AG10803 (cell line): Measurements from ENCODE around the gene ATL2.

Experiments
- DNase-seq: peaks from one replicate; pipeline ENCODE4 v3.0.0; 2010; ENCODE audit warnings: low read depth
- H3K4me3 ChIP-seq: 2 replicates; pipeline ENCODE4 v1.5.1; 2011; ENCODE audit warnings: mild to moderate bottlenecking, low read length, control low read depth
- TF ChIP-seq, protein P1 (sequence below): conservative IDR thresholded peaks from 2 replicates; pipeline ENCODE4 v1.5.1; 2011; ENCODE audit warnings: mild to moderate bottlenecking, low read length, control low read depth, inconsistent platforms

Gene ATL2

DNA sequence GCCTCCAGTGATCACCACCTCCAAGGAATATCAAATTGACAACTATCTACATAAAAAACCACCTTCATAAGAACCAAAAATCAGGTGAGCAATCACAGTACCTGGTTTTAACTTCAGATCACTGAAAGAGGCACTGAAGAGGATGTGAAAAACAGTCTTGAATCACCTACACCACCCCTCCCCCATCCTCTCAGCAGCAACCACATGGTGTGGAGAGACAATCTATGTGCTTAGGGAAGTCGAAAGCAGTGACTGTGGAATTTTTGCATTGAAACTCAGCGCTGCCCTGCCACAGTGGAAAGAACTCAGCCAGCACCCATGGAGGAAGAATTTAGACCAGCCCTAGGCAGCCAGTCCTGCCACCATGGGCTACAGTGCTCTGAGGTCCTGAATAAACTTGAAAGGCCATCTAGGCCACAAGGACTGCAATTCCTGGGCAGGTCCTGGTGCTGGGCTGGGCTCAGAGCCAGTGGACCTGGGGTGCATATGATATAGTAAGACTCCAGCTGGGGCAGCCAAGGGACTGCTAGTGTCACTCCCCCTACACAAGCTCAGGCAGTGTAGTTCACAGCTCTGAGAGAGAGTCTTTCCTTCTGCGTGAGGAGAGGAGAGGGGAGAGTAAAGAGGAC, 75.6 kb downstream of the ATL2 start:
- TF ChIP-seq, protein P1, sequence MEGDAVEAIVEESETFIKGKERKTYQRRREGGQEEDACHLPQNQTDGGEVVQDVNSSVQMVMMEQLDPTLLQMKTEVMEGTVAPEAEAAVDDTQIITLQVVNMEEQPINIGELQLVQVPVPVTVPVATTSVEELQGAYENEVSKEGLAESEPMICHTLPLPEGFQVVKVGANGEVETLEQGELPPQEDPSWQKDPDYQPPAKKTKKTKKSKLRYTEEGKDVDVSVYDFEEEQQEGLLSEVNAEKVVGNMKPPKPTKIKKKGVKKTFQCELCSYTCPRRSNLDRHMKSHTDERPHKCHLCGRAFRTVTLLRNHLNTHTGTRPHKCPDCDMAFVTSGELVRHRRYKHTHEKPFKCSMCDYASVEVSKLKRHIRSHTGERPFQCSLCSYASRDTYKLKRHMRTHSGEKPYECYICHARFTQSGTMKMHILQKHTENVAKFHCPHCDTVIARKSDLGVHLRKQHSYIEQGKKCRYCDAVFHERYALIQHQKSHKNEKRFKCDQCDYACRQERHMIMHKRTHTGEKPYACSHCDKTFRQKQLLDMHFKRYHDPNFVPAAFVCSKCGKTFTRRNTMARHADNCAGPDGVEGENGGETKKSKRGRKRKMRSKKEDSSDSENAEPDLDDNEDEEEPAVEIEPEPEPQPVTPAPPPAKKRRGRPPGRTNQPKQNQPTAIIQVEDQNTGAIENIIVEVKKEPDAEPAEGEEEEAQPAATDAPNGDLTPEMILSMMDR: no peak
- DNase-seq: no peak
- no peak overlapping the region for H3K4me3 ChIP-seq

DNA sequence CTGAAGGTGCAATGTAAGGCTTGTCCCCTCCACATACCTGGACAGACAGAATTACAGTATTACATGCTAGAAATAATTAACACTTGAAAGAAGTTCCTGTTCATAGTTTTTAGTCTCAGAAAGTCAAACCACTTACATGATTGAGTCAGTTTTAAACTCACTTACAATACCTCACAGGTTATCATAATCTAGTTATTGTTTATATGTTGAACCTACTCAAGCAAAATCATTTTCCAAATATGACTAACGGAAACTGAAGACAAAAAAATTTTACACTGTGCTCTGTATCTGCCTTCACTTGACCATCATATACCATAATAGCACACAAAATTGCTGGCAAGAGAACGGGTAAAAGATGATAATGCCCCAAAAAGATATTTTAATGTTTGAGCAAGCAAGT, 78.5 kb downstream of the ATL2 start:
- TF ChIP-seq, protein P1: no peak
- no peak for DNase-seq
- H3K4me3 ChIP-seq: no peak overlapping the region

DNA sequence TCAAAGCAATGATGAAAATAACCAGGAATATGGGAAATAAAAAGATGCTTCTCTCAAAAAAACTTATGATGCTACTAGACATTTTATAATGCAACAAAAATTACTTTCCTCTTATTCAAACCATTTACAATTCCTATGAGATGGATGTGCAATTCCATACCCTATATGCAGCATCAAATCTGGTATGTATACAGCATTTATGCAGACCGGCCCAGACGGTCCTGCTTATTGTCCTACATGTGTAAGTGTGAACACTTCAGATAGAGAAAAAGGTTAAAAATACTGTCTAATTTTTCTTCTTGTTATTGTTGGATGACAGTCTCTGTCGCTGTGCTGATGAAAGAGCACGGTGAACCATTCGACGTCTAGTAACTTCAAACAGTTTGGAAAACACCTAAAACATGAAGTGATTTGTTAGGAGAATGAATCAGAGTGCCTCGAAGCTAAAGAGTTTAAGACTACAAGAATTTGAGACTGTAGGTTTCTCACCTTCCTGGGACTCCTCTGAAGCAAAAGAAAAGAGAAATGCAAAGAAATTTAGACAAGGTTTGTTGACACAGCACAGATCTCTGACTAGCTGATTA, 80.8 kb downstream of the ATL2 start:
- no peak overlapping the region for H3K4me3 ChIP-seq
- TF ChIP-seq, protein P1: no peak
- DNase-seq: no peak

DNA sequence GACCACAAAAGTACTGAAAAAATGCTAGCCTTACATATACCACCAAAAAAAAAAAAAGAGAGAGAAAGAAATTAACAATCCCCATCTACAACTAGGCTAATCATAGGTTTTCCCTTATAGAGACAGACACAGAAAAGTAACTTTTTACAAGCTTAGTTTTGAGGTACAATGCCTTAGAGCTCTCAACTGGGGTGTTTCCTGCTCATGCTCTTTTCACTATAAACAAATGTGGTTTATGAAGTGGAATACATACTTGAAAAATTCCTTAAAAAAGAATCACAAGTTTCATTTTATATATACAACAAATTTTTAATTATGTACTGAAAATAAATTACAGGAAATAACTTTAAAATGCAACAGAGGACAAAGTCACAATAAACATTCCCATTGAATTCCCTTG, 82.5 kb downstream of the ATL2 start:
- DNase-seq: no peak
- TF ChIP-seq, protein P1: no peak
- no peak overlapping the region for H3K4me3 ChIP-seq

DNA sequence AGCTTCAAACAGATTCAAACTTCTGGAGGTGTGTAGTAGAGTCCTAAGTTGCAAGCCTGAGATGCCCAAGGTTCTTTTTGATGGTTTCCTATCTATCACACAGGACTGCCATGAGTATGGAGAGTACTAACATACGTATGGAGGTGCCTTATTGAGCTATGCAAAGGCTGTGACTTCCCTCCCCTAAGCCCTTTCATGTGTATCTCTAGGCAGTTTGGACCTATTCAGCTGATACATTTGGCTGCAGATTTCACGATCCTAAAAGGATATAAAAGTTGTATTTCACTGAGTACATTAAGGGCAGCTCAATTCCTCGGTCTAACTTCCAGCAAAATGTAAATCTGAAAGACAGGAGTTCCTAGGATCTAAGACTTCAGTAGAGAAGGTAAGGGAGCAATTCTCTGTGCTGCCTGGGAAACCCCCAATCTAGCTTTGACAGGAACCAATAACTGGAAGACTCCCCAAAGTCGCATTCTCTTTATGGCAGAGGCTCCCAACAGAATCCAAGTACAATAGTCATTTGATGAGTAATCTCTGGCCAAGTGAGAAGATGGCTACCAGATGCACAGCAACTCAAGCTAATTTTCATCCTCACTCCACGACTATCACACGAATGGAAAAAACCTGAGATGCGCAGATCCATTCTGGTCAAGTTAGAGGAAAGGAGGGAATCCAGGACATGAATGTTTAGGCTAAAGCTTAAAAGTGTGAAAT, 83.8 kb downstream of the ATL2 start:
- no peak for DNase-seq
- no peak overlapping the region for H3K4me3 ChIP-seq
- TF ChIP-seq, protein P1: no peak

DNA sequence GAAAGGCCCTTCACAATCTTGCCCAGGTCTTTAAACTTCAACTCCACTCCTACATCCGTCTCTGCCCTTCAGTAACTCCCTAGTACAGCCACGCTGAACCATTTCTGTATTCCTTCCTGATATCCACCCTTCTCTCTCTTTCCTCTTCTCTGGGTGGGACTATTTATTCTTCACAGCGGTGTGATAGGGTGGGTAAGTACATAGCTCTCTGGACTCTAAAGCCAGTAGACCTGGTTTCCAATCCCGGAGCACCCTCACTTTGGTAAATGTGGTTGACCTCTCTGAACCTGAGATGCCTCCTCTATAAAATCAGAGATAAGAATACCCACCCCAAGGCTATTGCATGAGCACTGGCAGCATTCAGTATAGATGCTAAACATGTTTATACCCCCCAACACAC, 86.7 kb downstream of the ATL2 start:
- DNase-seq: no peak
- TF ChIP-seq, protein P1: no peak
- H3K4me3 ChIP-seq: no peak overlapping the region

DNA sequence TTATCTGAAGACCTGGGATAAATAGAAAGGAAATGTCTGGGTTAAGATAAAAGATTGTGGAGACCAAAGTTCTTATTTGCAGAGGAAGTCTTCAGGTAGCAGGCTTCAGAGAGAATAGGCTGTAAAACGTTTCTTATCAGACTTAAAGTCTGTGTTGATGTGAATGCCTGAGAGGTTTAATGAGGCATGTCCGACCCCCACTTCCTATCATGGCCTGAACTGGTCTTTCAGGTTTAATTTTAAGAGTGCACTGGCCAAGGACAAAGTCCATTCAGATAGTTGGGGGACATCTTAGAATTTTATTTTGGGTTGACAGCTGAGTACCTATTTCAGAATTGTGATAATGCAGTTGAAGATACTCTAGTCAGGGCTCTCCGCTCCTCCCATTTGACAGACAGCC, 92.1 kb downstream of the ATL2 start:
- no peak overlapping the region for H3K4me3 ChIP-seq
- DNase-seq: no peak
- TF ChIP-seq, protein P1: no peak
